Activated CD8-positive, alpha-beta T cell treated with anti-CD3 and anti-CD28 coated beads for 36 hours (primary cell): ENCODE results near the gene MINDY2. TPM values are rescaled to one million over a fixed set of nuclear protein-coding genes. Genes with fewer than 3 reads are reported as not detected.

ENCODE experiments used
- ATAC-seq: fragments of 200-7000 bp; cut with Tn5 transposase; one replicate; pipeline ENCODE4 v1.10.0; 2021; ENCODE audit warnings: mild to moderate bottlenecking, moderate library complexity
- CTCF ChIA-PET: fragments of 350-600 bp; sonication (Branson Sonifier 250); formaldehyde crosslinking; loops from one replicate; lab custom pipeline; 2021; ENCODE audit warnings: antibody characterized with exemption; lab: Charles Lee
- POLR2A ChIA-PET: fragments of 350-600 bp; sonication (Branson Sonifier 250); formaldehyde crosslinking; loops from one replicate; lab custom pipeline; 2021; ENCODE audit warnings: antibody characterized with exemption; lab: Charles Lee
- DNase-seq: peaks from one replicate; pipeline ENCODE4 v3.0.0-alpha.2; 2020
- H3K27ac Mint-ChIP-seq: one replicate; pipeline ENCODE4 v1.8.0; 2021; ENCODE audit warnings: mild to moderate bottlenecking, mixed read lengths
- H3K27me3 Mint-ChIP-seq: one replicate; pipeline ENCODE4 v1.8.0; 2021; ENCODE audit warnings: mixed read lengths
- H3K36me3 Mint-ChIP-seq: one replicate; pipeline ENCODE4 v1.8.0; 2021; ENCODE audit warnings: low read depth, mixed read lengths
- H3K4me1 Mint-ChIP-seq: one replicate; pipeline ENCODE4 v1.8.0; 2021; ENCODE audit warnings: low read depth, mixed read lengths
- H3K4me3 Mint-ChIP-seq: one replicate; pipeline ENCODE4 v1.8.0; 2021; ENCODE audit warnings: mild to moderate bottlenecking, moderate library complexity, mixed read lengths
- H3K9me3 Mint-ChIP-seq: one replicate; pipeline ENCODE4 v1.8.0; 2021; ENCODE audit warnings: mixed read lengths
- intact Hi-C: fragments of 100-400 bp; cut with micrococcal nuclease; formaldehyde crosslinking; loops from one replicate; pipeline ENCODE4 v1.10.0; 2022
- total RNA-seq, 2 experiments: library from RNA; stranded (reverse); gene quantifications; one replicate each; pipeline ENCODE4 v1.2.3, GENCODE V29; 2021
- TF ChIP-seq, protein P1 (sequence below): fragments of 200-600 bp; IDR thresholded peaks from one replicate; pipeline ENCODE4 v1.8.0; 2022; ENCODE audit warnings: antibody characterized with exemption, mild to moderate bottlenecking

Gene MINDY2
- total RNA-seq, 2 experiments from 2014 or later = 9.0 to 10.3 TPM

DNA sequence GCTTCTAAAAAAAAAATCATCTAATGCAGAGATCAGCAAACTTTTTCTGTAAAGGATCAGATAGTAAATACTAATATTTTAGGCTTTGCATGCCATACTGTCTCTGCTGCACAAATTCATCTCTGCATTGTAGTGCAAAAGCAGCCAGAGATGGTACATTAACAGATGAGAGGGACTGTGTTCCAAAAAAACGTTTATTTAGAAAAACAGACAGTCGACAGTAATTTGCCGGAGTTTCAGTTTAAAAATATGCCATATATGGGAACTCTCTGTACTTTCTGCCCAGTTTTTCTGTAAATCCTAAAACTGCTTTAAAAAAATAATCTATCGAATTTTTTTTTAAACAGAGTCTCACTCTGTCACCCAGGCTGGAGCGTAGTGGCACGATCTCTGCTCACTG, 14.3 kb downstream of the MINDY2 start:
- TF ChIP-seq, protein P1, sequence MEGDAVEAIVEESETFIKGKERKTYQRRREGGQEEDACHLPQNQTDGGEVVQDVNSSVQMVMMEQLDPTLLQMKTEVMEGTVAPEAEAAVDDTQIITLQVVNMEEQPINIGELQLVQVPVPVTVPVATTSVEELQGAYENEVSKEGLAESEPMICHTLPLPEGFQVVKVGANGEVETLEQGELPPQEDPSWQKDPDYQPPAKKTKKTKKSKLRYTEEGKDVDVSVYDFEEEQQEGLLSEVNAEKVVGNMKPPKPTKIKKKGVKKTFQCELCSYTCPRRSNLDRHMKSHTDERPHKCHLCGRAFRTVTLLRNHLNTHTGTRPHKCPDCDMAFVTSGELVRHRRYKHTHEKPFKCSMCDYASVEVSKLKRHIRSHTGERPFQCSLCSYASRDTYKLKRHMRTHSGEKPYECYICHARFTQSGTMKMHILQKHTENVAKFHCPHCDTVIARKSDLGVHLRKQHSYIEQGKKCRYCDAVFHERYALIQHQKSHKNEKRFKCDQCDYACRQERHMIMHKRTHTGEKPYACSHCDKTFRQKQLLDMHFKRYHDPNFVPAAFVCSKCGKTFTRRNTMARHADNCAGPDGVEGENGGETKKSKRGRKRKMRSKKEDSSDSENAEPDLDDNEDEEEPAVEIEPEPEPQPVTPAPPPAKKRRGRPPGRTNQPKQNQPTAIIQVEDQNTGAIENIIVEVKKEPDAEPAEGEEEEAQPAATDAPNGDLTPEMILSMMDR = no peak
- no peak overlapping the region for H3K27ac Mint-ChIP-seq
- no peaks in the 10 kb centered on the region for H3K9me3 Mint-ChIP-seq
- CTCF ChIA-PET = no interaction called here
- POLR2A ChIA-PET = no interaction called here
- no peaks in the 10 kb centered on the region for H3K27me3 Mint-ChIP-seq
- H3K4me1 Mint-ChIP-seq = peaks cover 3% of the 10 kb centered on the region
- ATAC-seq = no peak
- H3K36me3 Mint-ChIP-seq = peaks cover 3% of the 10 kb centered on the region
- H3K4me3 Mint-ChIP-seq = no peak overlapping the region
- intact Hi-C loops = no loop called here
- DNase-seq = no peak

DNA sequence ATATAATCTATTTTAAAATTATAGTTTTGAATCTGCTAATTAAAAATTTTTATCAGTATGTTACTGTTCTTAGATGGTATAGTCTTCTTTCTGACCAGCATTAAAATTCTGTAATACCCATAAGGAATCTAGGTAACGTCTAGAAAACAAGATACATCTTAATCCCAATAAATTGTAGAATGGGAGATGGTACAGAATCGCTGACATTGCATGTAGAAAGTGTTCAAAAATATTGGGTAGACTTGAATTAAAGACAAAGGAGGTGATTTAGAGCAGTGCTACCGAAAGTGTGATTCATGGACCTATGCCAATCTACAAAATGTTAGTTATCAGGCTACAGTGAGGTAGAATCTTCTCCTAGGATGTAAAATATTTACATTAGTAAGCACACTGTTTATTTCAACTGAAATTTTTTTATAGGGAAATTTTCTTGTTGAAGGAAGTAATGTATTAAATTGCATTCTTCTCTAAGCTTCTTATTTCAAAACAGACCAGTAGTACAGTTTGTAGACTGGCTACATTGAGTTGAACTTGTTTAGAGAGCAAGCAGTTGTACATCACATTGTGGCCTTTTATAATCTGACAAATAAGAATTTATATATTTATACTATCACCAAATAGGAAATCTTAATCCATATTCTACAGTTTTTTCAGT, 17.1 kb downstream of the MINDY2 start:
- intact Hi-C loops = no loop called here
- POLR2A ChIA-PET = no interaction called here
- CTCF ChIA-PET = no interaction called here
- DNase-seq = no peak
- no peak for ATAC-seq
- Mint-ChIP-seq H3K9me3 (no peaks in the 10 kb centered on the region), H3K36me3 (peaks cover 4% of the 10 kb centered on the region), H3K27me3 (no peaks in the 10 kb centered on the region), H3K4me1 (no peaks in the 10 kb centered on the region), H3K4me3 (no peak overlapping the region), H3K27ac (no peak overlapping the region)
- TF ChIP-seq, protein P1 = no peak

DNA sequence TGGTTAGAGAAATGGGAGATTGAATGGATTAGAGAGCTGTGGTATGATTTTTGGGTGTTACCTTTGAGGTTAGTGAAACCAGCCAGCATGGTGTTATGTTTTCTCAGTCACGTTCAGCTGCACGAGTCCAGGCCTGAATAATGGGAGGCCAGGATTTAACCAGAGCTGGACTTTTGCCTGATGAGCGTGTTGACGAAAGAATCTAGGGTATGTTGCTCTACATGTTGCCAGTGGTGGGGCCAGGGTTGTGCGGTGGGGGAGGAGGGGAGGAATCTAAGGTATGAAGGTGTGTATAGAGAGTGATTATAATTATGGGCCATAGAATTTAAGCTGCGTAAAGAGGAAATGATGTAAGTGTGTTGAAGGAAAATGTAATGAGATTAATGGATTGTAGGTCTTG, 22.8 kb downstream of the MINDY2 start:
- H3K27me3 Mint-ChIP-seq = no peaks in the 10 kb centered on the region
- CTCF ChIA-PET = no interaction called here
- no peaks in the 10 kb centered on the region for H3K9me3 Mint-ChIP-seq
- peaks cover 14% of the 10 kb centered on the region for H3K4me1 Mint-ChIP-seq
- H3K36me3 Mint-ChIP-seq = peaks cover 3% of the 10 kb centered on the region
- POLR2A ChIA-PET = interaction anchor here (0.7 kb wide), 1 partner anchor 22 kb away, joined by 3 read pairs; no protein-coding TSS in a partner anchor
- TF ChIP-seq, protein P1 = no peak
- no peak for ATAC-seq
- intact Hi-C loops = no loop called here
- H3K27ac Mint-ChIP-seq = no peak overlapping the region
- no peak for DNase-seq
- no peak overlapping the region for H3K4me3 Mint-ChIP-seq

DNA sequence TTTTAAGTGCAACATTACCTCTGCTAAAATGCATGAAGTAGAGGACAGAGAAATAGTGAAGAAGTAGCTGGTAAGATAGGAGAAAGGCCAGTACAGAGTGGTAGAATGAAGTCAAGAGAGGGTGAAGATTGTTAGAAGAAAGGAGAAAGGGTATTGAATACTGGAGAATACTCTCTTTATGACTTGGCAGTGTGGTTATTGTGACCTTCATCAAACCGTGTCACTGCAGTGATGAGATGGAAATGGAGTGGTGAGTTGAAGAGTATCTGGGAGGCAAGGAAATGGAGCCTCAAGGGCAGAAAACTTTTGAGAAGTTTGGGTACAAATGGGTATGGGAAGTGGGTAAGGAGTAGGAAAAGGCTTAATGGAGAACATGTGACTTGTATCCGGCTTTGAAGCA, 24.7 kb downstream of the MINDY2 start:
- H3K36me3 Mint-ChIP-seq = peaks cover 3% of the 10 kb centered on the region
- DNase-seq (peak; percentile 24), ATAC-seq (peak; percentile 55)
- TF ChIP-seq, protein P1 = no peak
- no peak overlapping the region for H3K27ac Mint-ChIP-seq
- no peak overlapping the region for H3K4me3 Mint-ChIP-seq
- H3K4me1 Mint-ChIP-seq = peaks cover 23% of the 10 kb centered on the region
- no peaks in the 10 kb centered on the region for H3K9me3 Mint-ChIP-seq
- CTCF ChIA-PET = no interaction called here
- POLR2A ChIA-PET = interaction anchor here (0.6 kb wide), 1 partner anchor 171 kb away, joined by 3 read pairs; no protein-coding TSS in a partner anchor
- H3K27me3 Mint-ChIP-seq = no peaks in the 10 kb centered on the region
- intact Hi-C loops = no loop called here

DNA sequence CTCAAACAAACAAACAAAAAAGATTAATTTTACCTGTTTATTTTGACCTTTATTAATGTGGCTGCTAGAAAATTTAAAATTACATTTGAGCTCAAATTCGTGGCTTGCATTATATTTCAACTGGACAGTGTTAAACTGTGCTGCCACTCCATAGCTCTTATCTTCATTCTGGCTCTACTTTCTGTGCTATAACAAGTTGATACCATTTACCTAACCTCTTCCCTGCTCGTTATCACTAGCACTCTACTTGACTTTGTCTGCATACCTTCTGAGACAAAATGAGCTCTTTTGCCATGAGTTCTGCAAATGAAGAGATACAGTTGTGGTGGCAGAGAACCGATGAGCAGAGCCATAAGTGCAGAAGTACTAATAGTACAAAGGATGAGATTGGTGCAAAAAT, 26.4 kb downstream of the MINDY2 start:
- DNase-seq (no peak), ATAC-seq (no peak)
- CTCF ChIA-PET = no interaction called here
- intact Hi-C loops = no loop called here
- Mint-ChIP-seq H3K27ac (no peak overlapping the region), H3K4me1 (peaks cover 23% of the 10 kb centered on the region), H3K9me3 (no peaks in the 10 kb centered on the region), H3K27me3 (no peaks in the 10 kb centered on the region), H3K36me3 (peaks cover 5% of the 10 kb centered on the region), H3K4me3 (no peak overlapping the region)
- TF ChIP-seq, protein P1 = no peak
- POLR2A ChIA-PET = interaction anchor here (1.4 kb wide), 1 partner anchor 26 kb away, joined by 4 read pairs; the partner anchor contains the start of gene MINDY2
